Neural progenitor cell (in vitro differentiated cells): ENCODE measurements around the gene C20orf141.

ENCODE experiments used
- CTCF ChIP-seq: fragments of 200-600 bp; sonication (generic); IDR thresholded peaks from 2 replicates; pipeline ENCODE4 v1.5.1; 2017; ENCODE audit warnings: antibody characterized with exemption, mild to moderate bottlenecking
- EZH2 ChIP-seq: fragments of 200-600 bp; sonication (generic); IDR thresholded peaks from 2 replicates; pipeline ENCODE4 v1.6.1; 2017; ENCODE audit warnings: antibody characterized with exemption, mild to moderate bottlenecking, moderate library complexity

GRCh38 chr20:2771631-2772080 lies 43.1 kb upstream of the C20orf141 start:
- TF ChIP-seq CTCF (no peak), EZH2 (no peak)
